ENCODE data around the gene CDC14A. TPM values are rescaled to one million over a fixed set of nuclear protein-coding genes. Genes with fewer than 3 reads are reported as not detected.
A peak's percentile ranks its signal among the peaks of the same experiment; 100 is the strongest.

CDC14A gene
- total and polyA plus RNA-seq, 2 experiments from 2014 or later = 7.3 to 14.5 TPM

DNA sequence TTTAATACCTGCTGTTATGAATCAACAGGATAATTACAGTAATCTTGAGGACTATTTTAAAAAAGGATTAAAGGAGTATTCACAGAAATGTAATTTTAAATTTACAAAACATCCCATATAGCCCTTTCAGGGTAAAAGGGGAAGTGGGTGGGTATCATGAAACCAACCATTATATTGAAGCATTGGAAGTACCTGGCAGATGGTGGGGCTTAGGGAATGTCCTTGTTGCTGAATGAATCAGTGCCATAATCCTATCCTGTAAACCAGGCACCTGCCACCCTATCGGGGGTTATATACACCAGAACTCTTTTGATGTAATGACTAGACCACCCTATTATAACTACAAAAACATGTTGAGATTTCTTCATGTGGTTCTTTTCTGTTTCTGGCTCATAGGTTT lies 30.4 kb downstream of the CDC14A start:
- H3K27ac ChIP-seq = no peak overlapping the region
- no peak overlapping the region for H2AFZ ChIP-seq
- H3K36me3 ChIP-seq (replicated peaks; ENCODE audit: insufficient read depth, low read depth) = no peaks in the 10 kb centered on the region
- TF ChIP-seq EZH2phosphoT487 (IDR thresholded peaks at IDR 0.05; ENCODE audit: low read depth, severe bottlenecking, unreplicated experiment) (no peak), EZH2 (IDR thresholded peaks at IDR 0.05; ENCODE audit: borderline replicate concordance) (no peak)
- TF ChIP-seq, protein P1, sequence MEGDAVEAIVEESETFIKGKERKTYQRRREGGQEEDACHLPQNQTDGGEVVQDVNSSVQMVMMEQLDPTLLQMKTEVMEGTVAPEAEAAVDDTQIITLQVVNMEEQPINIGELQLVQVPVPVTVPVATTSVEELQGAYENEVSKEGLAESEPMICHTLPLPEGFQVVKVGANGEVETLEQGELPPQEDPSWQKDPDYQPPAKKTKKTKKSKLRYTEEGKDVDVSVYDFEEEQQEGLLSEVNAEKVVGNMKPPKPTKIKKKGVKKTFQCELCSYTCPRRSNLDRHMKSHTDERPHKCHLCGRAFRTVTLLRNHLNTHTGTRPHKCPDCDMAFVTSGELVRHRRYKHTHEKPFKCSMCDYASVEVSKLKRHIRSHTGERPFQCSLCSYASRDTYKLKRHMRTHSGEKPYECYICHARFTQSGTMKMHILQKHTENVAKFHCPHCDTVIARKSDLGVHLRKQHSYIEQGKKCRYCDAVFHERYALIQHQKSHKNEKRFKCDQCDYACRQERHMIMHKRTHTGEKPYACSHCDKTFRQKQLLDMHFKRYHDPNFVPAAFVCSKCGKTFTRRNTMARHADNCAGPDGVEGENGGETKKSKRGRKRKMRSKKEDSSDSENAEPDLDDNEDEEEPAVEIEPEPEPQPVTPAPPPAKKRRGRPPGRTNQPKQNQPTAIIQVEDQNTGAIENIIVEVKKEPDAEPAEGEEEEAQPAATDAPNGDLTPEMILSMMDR (IDR thresholded peaks at IDR 0.05; ENCODE audit: poor library complexity) = no peak
- H4K20me1 ChIP-seq (ENCODE audit: insufficient read depth, poor library complexity, severe bottlenecking) = no peaks in the 10 kb centered on the region
- DNase-seq (ENCODE audit: low spot score) = no peak
- peaks cover 3% of the 10 kb centered on the region for H3K79me2 ChIP-seq
- H3K4me3 ChIP-seq = no peak overlapping the region
- WGBS (ENCODE audit: low lambda C conversion rate, missing lambda C conversion rate) = 95% methylated on average over 1 of the region's 1 CpG
- no peaks in the 10 kb centered on the region for H3K27me3 ChIP-seq
- H3K9me2 ChIP-seq (replicated peaks; ENCODE audit: insufficient read depth) = no peaks in the 10 kb centered on the region
- H3K4me2 ChIP-seq = no peak overlapping the region
- H3K9me3 ChIP-seq (ENCODE audit: low read depth) = no peaks in the 10 kb centered on the region
- no peaks in the 10 kb centered on the region for H3K4me1 ChIP-seq (ENCODE audit: insufficient read depth)

DNA sequence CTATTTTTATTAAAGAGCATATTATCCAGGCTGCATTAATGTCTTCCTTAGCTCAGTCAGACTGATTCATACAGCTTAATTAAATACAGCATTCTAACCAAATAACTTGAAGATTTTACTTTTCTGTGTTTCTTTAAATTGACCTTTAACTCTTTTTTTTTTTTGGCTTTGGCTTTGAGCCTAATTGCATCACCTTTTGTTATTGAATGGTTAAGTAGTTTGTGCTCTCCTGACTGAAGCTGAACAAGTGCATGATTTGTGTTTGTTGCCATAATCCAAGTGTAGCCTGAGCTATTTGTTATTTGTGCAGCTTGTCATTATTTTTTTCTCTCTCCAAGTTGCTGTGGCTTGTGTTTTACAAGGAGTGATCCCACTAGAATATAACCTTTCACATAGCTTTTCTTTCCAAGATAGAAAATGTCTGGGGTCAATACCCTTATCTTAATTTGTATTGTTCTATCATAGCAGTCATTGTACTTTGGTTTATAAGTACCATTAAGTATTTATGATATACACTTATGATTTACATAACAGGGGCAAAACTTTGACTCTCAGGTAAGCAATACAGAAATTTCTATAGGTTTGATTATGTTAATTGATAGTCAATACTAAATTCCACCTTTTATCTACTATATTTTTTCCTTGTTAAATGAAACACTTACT lies 31.6 kb downstream of the CDC14A start:
- H2AFZ ChIP-seq = no peak overlapping the region
- H3K27me3 ChIP-seq = no peaks in the 10 kb centered on the region
- no peaks in the 10 kb centered on the region for H3K9me2 ChIP-seq (replicated peaks; ENCODE audit: insufficient read depth)
- no peak overlapping the region for H3K4me2 ChIP-seq
- TF ChIP-seq, protein P1 (IDR thresholded peaks at IDR 0.05; ENCODE audit: poor library complexity) = no peak
- no peak for TF ChIP-seq EZH2 (IDR thresholded peaks at IDR 0.05; ENCODE audit: borderline replicate concordance)
- TF ChIP-seq EZH2phosphoT487 (IDR thresholded peaks at IDR 0.05; ENCODE audit: low read depth, severe bottlenecking, unreplicated experiment) = no peak
- no peaks in the 10 kb centered on the region for H3K9me3 ChIP-seq (ENCODE audit: low read depth)
- DNase-seq (ENCODE audit: low spot score) = no peak
- peaks cover 3% of the 10 kb centered on the region for H3K79me2 ChIP-seq
- no peak overlapping the region for H3K4me3 ChIP-seq
- H3K36me3 ChIP-seq (replicated peaks; ENCODE audit: insufficient read depth, low read depth) = no peaks in the 10 kb centered on the region
- H3K4me1 ChIP-seq (ENCODE audit: insufficient read depth) = no peaks in the 10 kb centered on the region
- H4K20me1 ChIP-seq (ENCODE audit: insufficient read depth, poor library complexity, severe bottlenecking) = no peaks in the 10 kb centered on the region
- H3K27ac ChIP-seq = no peak overlapping the region

DNA sequence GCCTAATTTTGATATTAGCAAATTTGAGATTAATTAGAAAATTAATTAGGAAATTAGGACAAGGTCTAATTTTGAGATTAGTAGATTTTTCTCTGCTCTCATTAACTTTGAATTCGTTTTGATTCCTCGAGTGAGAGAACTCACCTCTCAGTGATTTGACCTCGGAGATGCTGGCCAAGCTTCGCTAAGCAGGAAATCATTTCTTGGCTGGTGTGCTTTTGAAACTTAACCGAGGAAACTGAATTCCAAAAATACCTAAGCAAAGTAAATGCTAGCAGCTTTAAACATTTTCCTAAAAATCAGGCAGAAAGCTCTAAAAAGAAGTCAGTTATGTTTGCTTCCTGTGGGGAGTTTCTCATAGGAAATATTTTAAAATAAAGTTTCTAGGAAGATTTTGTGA lies 34.9 kb downstream of the CDC14A start:
- H4K20me1 ChIP-seq (ENCODE audit: insufficient read depth, poor library complexity, severe bottlenecking) = no peaks in the 10 kb centered on the region
- H3K4me3 ChIP-seq = no peak overlapping the region
- DNase-seq (ENCODE audit: low spot score) = no peak
- peak overlapping the region; percentile 17 for H3K4me2 ChIP-seq
- no peaks in the 10 kb centered on the region for H3K27me3 ChIP-seq
- no peaks in the 10 kb centered on the region for H3K36me3 ChIP-seq (replicated peaks; ENCODE audit: insufficient read depth, low read depth)
- TF ChIP-seq, protein P1 (IDR thresholded peaks at IDR 0.05; ENCODE audit: poor library complexity) = no peak
- TF ChIP-seq EZH2phosphoT487 (IDR thresholded peaks at IDR 0.05; ENCODE audit: low read depth, severe bottlenecking, unreplicated experiment) (no peak), EZH2 (IDR thresholded peaks at IDR 0.05; ENCODE audit: borderline replicate concordance) (no peak)
- H3K9me2 ChIP-seq (replicated peaks; ENCODE audit: insufficient read depth) = no peaks in the 10 kb centered on the region
- H3K27ac ChIP-seq = no peak overlapping the region
- WGBS (ENCODE audit: low lambda C conversion rate, missing lambda C conversion rate) = 50% methylated on average over 5 of the region's 5 CpGs
- H3K79me2 ChIP-seq = peaks cover 3% of the 10 kb centered on the region
- H3K9me3 ChIP-seq (ENCODE audit: low read depth) = no peaks in the 10 kb centered on the region
- H3K4me1 ChIP-seq (ENCODE audit: insufficient read depth) = no peaks in the 10 kb centered on the region
- H2AFZ ChIP-seq = no peak overlapping the region

Data from hepatocyte (in vitro differentiated cells).